OCI-LY1 (cell line): ENCODE results near the gene AGRN.

Source experiments
- H2AFZ ChIP-seq: fragments of 200-600 bp; sonication (generic), shearing (Covaris generic); 2 replicates; pipeline ENCODE4 v1.6.0; 2014; ENCODE audit warnings: antibody characterized with exemption, mild to moderate bottlenecking, low read length
- H3F3A ChIP-seq: fragments of 200-600 bp; sonication (generic), shearing (Covaris generic); 2 replicates; pipeline ENCODE4 v1.6.0; 2014; ENCODE audit warnings: mild to moderate bottlenecking, antibody characterized with exemption, low read length, moderate library complexity; ENCODE audit not compliant: insufficient read depth
- H3K27ac ChIP-seq: fragments of 200-600 bp; sonication (generic); 2 replicates; pipeline ENCODE4 v1.5.1; 2014; ENCODE audit warnings: low read length, mixed run types, mild to moderate bottlenecking, low read depth; ENCODE audit not compliant: poor library complexity, severe bottlenecking
- H3K27me3 ChIP-seq: fragments of 200-600 bp; sonication (generic); 2 replicates; pipeline ENCODE4 v1.6.0; 2014; ENCODE audit warnings: antibody characterized with exemption, mild to moderate bottlenecking, low read length, moderate library complexity; ENCODE audit not compliant: insufficient read depth
- H3K36me3 ChIP-seq: fragments of 200-600 bp; sonication (generic); 2 replicates; pipeline ENCODE4 v1.6.1; 2014; ENCODE audit warnings: mild to moderate bottlenecking, antibody characterized with exemption, low read length, moderate library complexity, mixed read lengths; ENCODE audit not compliant: insufficient read depth
- H3K4me1 ChIP-seq: fragments of 200-600 bp; sonication (generic); 2 replicates; pipeline ENCODE4 v1.5.1; 2014; ENCODE audit warnings: mild to moderate bottlenecking, low read length, moderate library complexity; ENCODE audit not compliant: insufficient read depth, severe bottlenecking
- H3K4me2 ChIP-seq: fragments of 200-600 bp; sonication (generic), shearing (Covaris generic); 2 replicates; pipeline ENCODE4 v1.6.1; 2014; ENCODE audit warnings: low read length
- H3K4me3 ChIP-seq: fragments of 200-600 bp; sonication (generic); 2 replicates; pipeline ENCODE4 v1.5.1; 2014; ENCODE audit warnings: low read length, low read depth, mild to moderate bottlenecking, mixed read lengths; ENCODE audit not compliant: poor library complexity, severe bottlenecking
- H3K79me2 ChIP-seq: fragments of 200-600 bp; shearing (Covaris generic); 2 replicates; pipeline ENCODE4 v1.6.1; 2016; ENCODE audit warnings: mixed run types, low read length, mixed read lengths; ENCODE audit not compliant: insufficient read depth
- H3K9ac ChIP-seq: fragments of 200-600 bp; sonication (generic), shearing (Covaris generic); 2 replicates; pipeline ENCODE4 v1.6.1; 2014; ENCODE audit warnings: mild to moderate bottlenecking, low read length, mixed read lengths
- H3K9me2 ChIP-seq: fragments of 200-600 bp; sonication (generic), shearing (Covaris generic); 2 replicates; pipeline ENCODE4 v1.6.1; 2014; ENCODE audit warnings: low read depth, mild to moderate bottlenecking, low read length, mixed read lengths
- H3K9me3 ChIP-seq: fragments of 200-600 bp; shearing (Covaris generic); 2 replicates; pipeline ENCODE4 v1.6.1; 2014; ENCODE audit warnings: low read length, mixed read lengths
- H4K20me1 ChIP-seq: fragments of 200-600 bp; sonication (generic), shearing (Covaris generic); 2 replicates; pipeline ENCODE4 v1.6.0; 2016; ENCODE audit warnings: mild to moderate bottlenecking, low read length; ENCODE audit not compliant: insufficient read depth
- CTCF ChIP-seq: fragments of 200-600 bp; sonication (generic), shearing (Covaris generic); IDR thresholded peaks from 2 replicates; pipeline ENCODE4 v1.5.1; 2017; ENCODE audit warnings: mild to moderate bottlenecking, antibody characterized with exemption, low read length, moderate library complexity, mixed read lengths
- EZH2 ChIP-seq: fragments of 200-600 bp; sonication (generic), shearing (Covaris generic); IDR thresholded peaks from 2 replicates; pipeline ENCODE4 v1.8.0; 2017; ENCODE audit warnings: borderline replicate concordance, mixed run types, mild to moderate bottlenecking, antibody characterized with exemption, low read length, moderate library complexity, mixed read lengths

AGRN gene

GRCh38 chr1:1058921-1059493 lies 39.1 kb downstream of the AGRN start:
- H3F3A ChIP-seq: no peaks in the 10 kb centered on the region
- H3K9me3 ChIP-seq: no peaks in the 10 kb centered on the region
- H3K9ac ChIP-seq: peak overlapping the region; percentile 56
- no peaks in the 10 kb centered on the region for H3K79me2 ChIP-seq
- H4K20me1 ChIP-seq: no peaks in the 10 kb centered on the region
- H3K4me2 ChIP-seq: peak overlapping the region; percentile 80
- no peak overlapping the region for H2AFZ ChIP-seq
- peak overlapping the region; percentile 63 for H3K4me3 ChIP-seq
- H3K27me3 ChIP-seq: no peaks in the 10 kb centered on the region
- TF ChIP-seq EZH2 (no peak), CTCF (peak; percentile 63)
- H3K36me3 ChIP-seq: no peaks in the 10 kb centered on the region
- H3K9me2 ChIP-seq: no peaks in the 10 kb centered on the region
- no peak overlapping the region for H3K27ac ChIP-seq
- H3K4me1 ChIP-seq: peaks cover 4% of the 10 kb centered on the region

- H3K9me3 ChIP-seq: no peaks in the 10 kb centered on the region
- H3K9me2 ChIP-seq: no peaks in the 10 kb centered on the region
- H3K4me2 ChIP-seq: peak overlapping the region; percentile 80
- H2AFZ ChIP-seq: no peak overlapping the region
- no peak overlapping the region for H3K27ac ChIP-seq
- H3K9ac ChIP-seq: peak overlapping the region; percentile 56
- no peaks in the 10 kb centered on the region for H4K20me1 ChIP-seq
- peaks cover 4% of the 10 kb centered on the region for H3K4me1 ChIP-seq
- H3K36me3 ChIP-seq: no peaks in the 10 kb centered on the region
- no peaks in the 10 kb centered on the region for H3K79me2 ChIP-seq
- H3K27me3 ChIP-seq: no peaks in the 10 kb centered on the region
- H3F3A ChIP-seq: no peaks in the 10 kb centered on the region
- no peak for TF ChIP-seq EZH2
- TF ChIP-seq CTCF: no peak
- peak overlapping the region; percentile 63 for H3K4me3 ChIP-seq
Observed at GRCh38 chr1:1059494-1060280, 39.8 kb downstream of the AGRN start.

GRCh38 chr1:1060281-1061000 lies 40.5 kb downstream of the AGRN start:
- Histone ChIP-seq H2AFZ (no peak overlapping the region), H3K9me2 (no peaks in the 10 kb centered on the region), H4K20me1 (no peaks in the 10 kb centered on the region), H3K4me2 (no peak overlapping the region), H3K9ac (no peak overlapping the region), H3K36me3 (no peaks in the 10 kb centered on the region), H3F3A (no peaks in the 10 kb centered on the region), H3K27me3 (no peaks in the 10 kb centered on the region), H3K4me1 (peaks cover 4% of the 10 kb centered on the region), H3K4me3 (no peak overlapping the region), H3K79me2 (no peaks in the 10 kb centered on the region), H3K27ac (no peak overlapping the region), H3K9me3 (no peaks in the 10 kb centered on the region)
- TF ChIP-seq EZH2: no peak
- no peak for TF ChIP-seq CTCF
